ENCODE results near the gene ITGAL.

DNA sequence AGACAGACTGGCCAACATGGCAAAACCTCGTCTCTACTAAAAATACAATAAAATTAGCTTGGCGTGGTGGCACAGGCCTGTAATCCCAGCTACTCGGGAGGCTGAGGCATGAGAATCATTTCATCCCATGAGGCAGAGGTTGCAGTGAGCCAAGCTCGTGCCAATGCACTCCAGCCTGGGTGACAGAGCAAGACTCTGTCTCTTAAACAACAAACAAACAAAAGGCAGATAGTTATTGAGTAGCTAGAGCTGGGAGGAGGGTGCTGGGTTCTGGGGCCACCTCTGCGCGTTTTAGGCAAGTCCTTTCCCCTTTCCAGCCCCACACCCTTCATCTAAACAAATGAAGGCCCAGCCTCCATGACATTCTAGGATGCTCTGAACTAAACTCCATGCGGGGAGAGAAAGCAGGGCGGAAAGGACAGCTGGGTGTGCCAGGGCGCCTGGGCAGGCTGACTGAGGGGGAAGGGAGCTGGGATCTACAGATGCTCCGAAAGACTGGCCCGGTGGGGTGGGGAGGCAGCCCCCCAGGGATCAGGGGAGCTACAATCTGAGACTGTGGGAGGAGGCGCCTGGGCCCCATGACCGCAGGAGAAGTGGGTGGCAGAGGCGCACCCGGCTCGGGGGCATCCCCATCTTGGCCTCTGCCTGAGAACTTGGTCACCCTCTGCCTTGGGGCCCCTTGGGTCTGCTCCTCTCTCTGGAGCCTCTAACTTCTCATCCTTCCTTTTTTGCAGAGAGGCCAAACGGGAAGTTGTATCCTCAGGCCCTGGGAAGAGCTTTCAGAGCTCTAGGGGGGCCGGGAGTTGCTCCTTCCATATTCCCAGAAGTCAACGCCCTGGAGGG is 910 bp downstream of the ITGAL start:
- TF ChIP-seq, protein P1, sequence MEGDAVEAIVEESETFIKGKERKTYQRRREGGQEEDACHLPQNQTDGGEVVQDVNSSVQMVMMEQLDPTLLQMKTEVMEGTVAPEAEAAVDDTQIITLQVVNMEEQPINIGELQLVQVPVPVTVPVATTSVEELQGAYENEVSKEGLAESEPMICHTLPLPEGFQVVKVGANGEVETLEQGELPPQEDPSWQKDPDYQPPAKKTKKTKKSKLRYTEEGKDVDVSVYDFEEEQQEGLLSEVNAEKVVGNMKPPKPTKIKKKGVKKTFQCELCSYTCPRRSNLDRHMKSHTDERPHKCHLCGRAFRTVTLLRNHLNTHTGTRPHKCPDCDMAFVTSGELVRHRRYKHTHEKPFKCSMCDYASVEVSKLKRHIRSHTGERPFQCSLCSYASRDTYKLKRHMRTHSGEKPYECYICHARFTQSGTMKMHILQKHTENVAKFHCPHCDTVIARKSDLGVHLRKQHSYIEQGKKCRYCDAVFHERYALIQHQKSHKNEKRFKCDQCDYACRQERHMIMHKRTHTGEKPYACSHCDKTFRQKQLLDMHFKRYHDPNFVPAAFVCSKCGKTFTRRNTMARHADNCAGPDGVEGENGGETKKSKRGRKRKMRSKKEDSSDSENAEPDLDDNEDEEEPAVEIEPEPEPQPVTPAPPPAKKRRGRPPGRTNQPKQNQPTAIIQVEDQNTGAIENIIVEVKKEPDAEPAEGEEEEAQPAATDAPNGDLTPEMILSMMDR (IDR thresholded peaks at IDR 0.05; ENCODE audit: low read length): no peak
- no peak for TF ChIP-seq EZH2 (optimal IDR thresholded peaks at IDR 0.05; ENCODE audit: low read depth, low read length)
- TF ChIP-seq EZH2phosphoT487 (IDR thresholded peaks at IDR 0.05; ENCODE audit: low read length): no peak

Measured in MM.1S (cell line).